ENCODE results near the gene GTF2F2.

DNA sequence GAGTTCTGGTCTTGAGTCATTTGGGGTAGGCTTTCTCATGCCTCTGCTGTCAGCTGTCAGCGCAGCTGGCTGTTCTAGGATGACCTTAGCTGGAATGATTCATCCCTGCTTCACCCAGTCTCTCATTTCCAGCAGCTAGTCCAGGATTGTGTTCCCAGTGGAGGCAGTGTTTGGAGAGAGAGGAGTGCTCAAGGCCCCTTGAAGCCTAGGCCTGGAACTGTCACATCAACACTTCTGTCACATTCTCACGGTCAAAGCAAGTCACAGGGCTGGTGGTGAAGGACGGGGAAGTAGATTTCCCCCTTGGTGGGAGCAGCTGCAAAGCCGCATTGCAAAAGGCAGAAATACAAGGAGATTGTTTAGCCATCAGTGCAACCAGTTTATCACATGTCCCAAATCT is 205.5 kb downstream of the GTF2F2 start:
- no peak for TF ChIP-seq GATA2 (IDR thresholded peaks at IDR 0.05; ENCODE audit: low read depth, low read length)
- TF ChIP-seq GATA3 (IDR thresholded peaks at IDR 0.05; ENCODE audit: low read depth, low read length), result no peak

Measured in SH-SY5Y (cell line).